Measurements from ENCODE around the gene TTC9B. TPM values are rescaled to one million over a fixed set of nuclear protein-coding genes. Genes with fewer than 3 reads are reported as not detected.

Gene TTC9B
- total RNA-seq, 2 donors from 2014 or later = not detected

GRCh38 chr19:40228346-40228745 is 10.2 kb upstream of the TTC9B start:
- no peak overlapping the region for H3K27ac ChIP-seq
- WGBS = 37% methylated on average over 10 of the region's 10 CpGs
- intact Hi-C loops (cut with DNase I) = no loop called here
- TF ChIP-seq POLR2A (IDR thresholded peaks at IDR 0.05) (no peak), POLR2AphosphoS5 (IDR thresholded peaks at IDR 0.05) (no peak)
- TF ChIP-seq, protein P1, sequence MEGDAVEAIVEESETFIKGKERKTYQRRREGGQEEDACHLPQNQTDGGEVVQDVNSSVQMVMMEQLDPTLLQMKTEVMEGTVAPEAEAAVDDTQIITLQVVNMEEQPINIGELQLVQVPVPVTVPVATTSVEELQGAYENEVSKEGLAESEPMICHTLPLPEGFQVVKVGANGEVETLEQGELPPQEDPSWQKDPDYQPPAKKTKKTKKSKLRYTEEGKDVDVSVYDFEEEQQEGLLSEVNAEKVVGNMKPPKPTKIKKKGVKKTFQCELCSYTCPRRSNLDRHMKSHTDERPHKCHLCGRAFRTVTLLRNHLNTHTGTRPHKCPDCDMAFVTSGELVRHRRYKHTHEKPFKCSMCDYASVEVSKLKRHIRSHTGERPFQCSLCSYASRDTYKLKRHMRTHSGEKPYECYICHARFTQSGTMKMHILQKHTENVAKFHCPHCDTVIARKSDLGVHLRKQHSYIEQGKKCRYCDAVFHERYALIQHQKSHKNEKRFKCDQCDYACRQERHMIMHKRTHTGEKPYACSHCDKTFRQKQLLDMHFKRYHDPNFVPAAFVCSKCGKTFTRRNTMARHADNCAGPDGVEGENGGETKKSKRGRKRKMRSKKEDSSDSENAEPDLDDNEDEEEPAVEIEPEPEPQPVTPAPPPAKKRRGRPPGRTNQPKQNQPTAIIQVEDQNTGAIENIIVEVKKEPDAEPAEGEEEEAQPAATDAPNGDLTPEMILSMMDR (IDR thresholded peaks at IDR 0.05) = no peak
- no peak overlapping the region for H3K4me3 ChIP-seq
- H3K36me3 ChIP-seq = no peaks in the 10 kb centered on the region
- H3K4me1 ChIP-seq (replicated peaks) = no peaks in the 10 kb centered on the region
- no peaks in the 10 kb centered on the region for H3K9me3 ChIP-seq
- no peaks in the 10 kb centered on the region for H3K27me3 ChIP-seq (replicated peaks; ENCODE audit: insufficient read depth)
- no peak for DNase-seq (ENCODE audit: low spot score)

DNA sequence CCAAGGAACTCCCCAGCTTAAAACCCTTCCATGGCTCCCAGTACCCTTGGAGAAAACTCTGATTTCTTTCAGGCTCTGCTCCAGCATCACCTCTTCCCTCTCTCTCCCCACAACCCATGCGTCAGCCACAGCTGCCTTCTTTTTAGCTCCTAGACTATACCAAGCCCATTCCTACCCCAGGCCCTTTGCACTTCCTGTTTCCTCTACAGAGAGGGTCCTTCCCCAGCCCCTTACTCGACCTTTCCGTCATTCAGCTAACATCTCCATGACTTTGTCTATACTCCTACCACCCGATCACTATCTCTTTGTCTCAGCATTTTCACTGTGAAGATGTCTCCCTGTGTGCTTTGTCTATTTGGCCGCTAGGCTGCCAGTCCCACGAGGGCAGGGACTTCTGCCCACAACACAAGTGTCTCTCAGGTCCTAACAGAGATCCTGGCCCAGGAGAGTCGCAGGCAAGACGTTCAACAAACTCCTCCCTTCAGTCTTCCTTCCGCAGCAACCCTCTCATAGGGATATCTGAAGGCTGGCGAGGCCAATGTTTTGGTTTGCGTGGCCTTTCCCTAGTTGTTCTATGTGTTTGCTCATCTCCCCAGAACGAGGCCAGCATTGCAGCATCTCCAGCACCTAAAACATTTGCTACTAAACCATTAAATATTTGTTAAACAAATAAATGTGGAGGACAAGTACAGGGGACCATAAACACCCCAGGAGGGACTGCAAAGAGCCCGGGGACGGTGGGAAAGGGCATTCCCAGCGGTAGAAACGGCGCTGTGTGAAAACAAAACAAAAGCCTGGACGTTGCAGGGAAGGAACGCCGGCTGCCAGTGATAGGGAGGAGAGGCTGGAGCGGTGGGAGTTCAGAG is 7.5 kb upstream of the TTC9B start:
- no peak for DNase-seq (ENCODE audit: low spot score)
- TF ChIP-seq POLR2A (IDR thresholded peaks at IDR 0.05) = no peak
- TF ChIP-seq, protein P1 (IDR thresholded peaks at IDR 0.05) = no peak
- WGBS = 22% methylated on average over 21 of the region's 21 CpGs
- Histone ChIP-seq H3K4me1 (replicated peaks) (no peaks in the 10 kb centered on the region), H3K4me3 (peak overlapping the region; percentile 12 to 25), H3K27me3 (replicated peaks; ENCODE audit: insufficient read depth) (no peaks in the 10 kb centered on the region), H3K27ac (peak overlapping the region in 1 of 2 donors; percentile 1), H3K36me3 (no peaks in the 10 kb centered on the region), H3K9me3 (no peaks in the 10 kb centered on the region)
- intact Hi-C loops (cut with DNase I) = no loop called here

GRCh38 chr19:40224342-40225150 is 6.4 kb upstream of the TTC9B start:
- Histone ChIP-seq H3K9me3 (no peaks in the 10 kb centered on the region), H3K27ac (no peak overlapping the region), H3K36me3 (no peaks in the 10 kb centered on the region), H3K4me3 (no peak overlapping the region), H3K27me3 (replicated peaks; ENCODE audit: insufficient read depth) (no peaks in the 10 kb centered on the region), H3K4me1 (replicated peaks) (no peaks in the 10 kb centered on the region)
- intact Hi-C loops (cut with DNase I) = loop anchor here (5.0 kb wide), 1 partner anchor 87 kb away; no protein-coding TSS in a partner anchor
- DNase-seq (ENCODE audit: low spot score) = no peak
- 73% methylated on average over 32 of the region's 32 CpGs for WGBS
- TF ChIP-seq POLR2A (IDR thresholded peaks at IDR 0.05) (no peak), POLR2AphosphoS5 (IDR thresholded peaks at IDR 0.05) (no peak)
- TF ChIP-seq, protein P1 (IDR thresholded peaks at IDR 0.05) = no peak

DNA sequence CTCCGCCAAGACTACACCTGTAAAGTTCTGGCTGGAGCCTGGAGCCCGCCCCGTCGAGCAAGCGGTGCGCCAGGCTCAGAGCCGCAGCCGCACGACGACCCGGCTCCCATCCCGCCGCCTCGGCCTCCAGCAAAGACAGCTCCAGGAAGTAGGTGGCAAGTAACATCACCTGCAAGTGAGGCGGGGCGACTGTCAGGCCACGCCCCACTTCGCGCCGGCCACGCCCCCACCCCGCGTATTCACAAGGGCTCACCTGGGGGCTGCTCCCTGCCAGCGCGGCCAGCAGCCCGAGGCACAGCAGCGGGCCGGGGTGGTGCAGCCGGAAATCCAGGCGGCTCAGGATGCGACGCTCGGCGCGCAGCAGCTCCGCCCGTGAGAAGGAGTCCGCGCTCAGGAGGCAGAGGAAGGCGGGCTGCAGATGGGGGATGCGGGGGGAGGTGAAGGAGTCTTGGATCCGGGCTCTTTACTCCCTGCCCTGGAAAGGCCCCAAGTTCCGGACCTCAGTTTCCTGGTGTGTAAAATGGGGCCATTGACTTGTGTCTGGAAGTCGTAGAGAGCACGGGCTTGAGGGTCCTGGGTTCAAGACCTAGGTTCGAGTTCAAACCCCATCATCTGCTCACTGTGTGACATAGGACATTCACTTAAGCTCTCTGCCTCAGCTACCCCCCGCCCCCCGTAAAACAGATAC is 5.1 kb upstream of the TTC9B start:
- no peak for DNase-seq (ENCODE audit: low spot score)
- intact Hi-C loops (cut with DNase I) = loop anchor here (5.0 kb wide), 1 partner anchor 86 kb away; no protein-coding TSS in a partner anchor

More for the DNA sequence above, 5.1 kb upstream of the TTC9B start:
- WGBS = 28% methylated on average over 48 of the region's 48 CpGs
- no peaks in the 10 kb centered on the region for H3K4me1 ChIP-seq (replicated peaks)
- no peak overlapping the region for H3K27ac ChIP-seq
- peaks cover 2% of the 10 kb centered on the region for H3K27me3 ChIP-seq (replicated peaks; ENCODE audit: insufficient read depth)
- H3K4me3 ChIP-seq = no peak overlapping the region
- no peaks in the 10 kb centered on the region for H3K9me3 ChIP-seq
- TF ChIP-seq POLR2A (IDR thresholded peaks at IDR 0.05) = no peak
- TF ChIP-seq, protein P1 (IDR thresholded peaks at IDR 0.05) = no peak
- TF ChIP-seq POLR2AphosphoS5 (IDR thresholded peaks at IDR 0.05) = no peak
- no peaks in the 10 kb centered on the region for H3K36me3 ChIP-seq
